Esophagus squamous epithelium (tissue), 5 donors: ENCODE results near the gene JAM3. TPM values are rescaled to one million over a fixed set of nuclear protein-coding genes. Genes with fewer than 3 reads are reported as not detected.
A peak's percentile ranks its signal among the peaks of the same experiment; 100 is the strongest.

Experiments used
- DNase-seq: peaks from one replicate; lab custom pipeline; 2025; lab: John Stamatoyannopoulos, UW
- H3K27ac ChIP-seq, 4 donors: fragments of 200-600 bp; sonication (generic); one replicate each; pipeline ENCODE4 v1.5.1; 2016 to 2019; ENCODE audit warnings: mild to moderate bottlenecking in 1 of 4
- H3K27me3 ChIP-seq, 4 donors: fragments of 200-600 bp; sonication (generic); 1 replicate in 3 of 4; 2 replicates in 1 of 4; pipeline versions ENCODE4 v1.5.1 to v1.6.0; 2017 to 2021; ENCODE audit warnings: antibody characterized with exemption in 1 of 4
- H3K36me3 ChIP-seq, 3 donors: fragments of 200-600 bp; sonication (generic); one replicate each; pipeline ENCODE4 v1.5.1; 2016 to 2019
- H3K4me1 ChIP-seq, 3 donors: fragments of 200-600 bp; sonication (generic); one replicate each; pipeline ENCODE4 v1.5.1; 2017 to 2019
- H3K4me3 ChIP-seq, 4 donors: fragments of 200-600 bp; sonication (generic); 1 replicate in 3 of 4; 2 replicates in 1 of 4; pipeline ENCODE4 v1.5.1; 2016 to 2019; ENCODE audit warnings: mild to moderate bottlenecking in 2 of 4, moderate library complexity in 1 of 4
- H3K9me3 ChIP-seq, 3 donors: fragments of 200-600 bp; sonication (generic); one replicate each; pipeline ENCODE4 v1.5.1; 2016 to 2019
- POLR2A ChIP-seq, 4 donors: fragments of 450-650 bp; IDR thresholded peaks; one replicate each; pipeline ENCODE4 v1.6.1; 2017; ENCODE audit warnings: antibody characterized with exemption in 4 of 4, mild to moderate bottlenecking in 4 of 4, moderate library complexity in 3 of 4
- WGBS, 2 donors: methylation state at CpG; one replicate each; pipeline ENCODE4 v1.1.5; 2018; 5-methylcytosine and 5-hydroxymethylcytosine counted together
- intact Hi-C: fragments of 100-400 bp; cut with DNase I; formaldehyde crosslinking; loops from one replicate; pipeline ENCODE4 v1.15.0; 2022
- total RNA-seq, 4 donors: library from RNA; depleted of rRNA; stranded (reverse); fragments of >200 nt; gene quantifications; one replicate each; pipeline ENCODE4 v1.1.0, GENCODE V29; 2016
- TF ChIP-seq, protein P1 (sequence below), 6 experiments: fragments of 450-650 bp in 4 of 6; fragments of 200-600 bp in 2 of 6; sonication (generic) in 2 of 6; IDR thresholded peaks; one replicate each; pipeline ENCODE4 v1.5.1; 2016 to 2019; ENCODE audit warnings: antibody characterized with exemption in 6 of 6, mild to moderate bottlenecking in 4 of 6, moderate library complexity in 4 of 6
- donor health status: DM: yes; HTN: yes; CAD: no.

JAM3 gene
- total RNA-seq, 4 donors from 2014 or later = 1.6 to 21.4 (median 7.9) TPM

DNA sequence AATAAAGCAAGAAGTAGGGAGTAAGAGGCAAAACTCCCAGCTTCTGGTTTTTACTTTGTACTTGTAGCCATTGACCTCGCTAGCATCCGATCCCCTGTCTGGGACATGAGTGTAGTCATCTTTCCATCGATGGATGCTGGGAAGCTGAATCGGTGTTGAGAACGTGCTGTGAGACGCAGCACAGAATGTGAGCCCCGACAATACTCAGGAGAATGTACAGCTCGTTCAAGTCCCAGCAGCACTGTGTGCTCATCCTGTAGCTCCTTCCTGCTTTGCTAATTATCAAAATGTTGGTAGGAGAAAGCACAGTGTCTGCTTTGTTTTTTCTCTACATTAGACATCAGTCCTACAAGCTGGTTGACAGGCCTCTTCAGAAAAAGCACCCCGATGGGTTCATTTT is 56.6 kb downstream of the JAM3 start:
- intact Hi-C loops = no loop called here
- Histone ChIP-seq H3K27me3 (peaks cover 0 to 35% (median 0%) of the 10 kb centered on the region in 4 donors), H3K27ac (peak overlapping the region in 3 of 4 donors; percentile 72 to 74 (median 73)), H3K4me3 (peak overlapping the region in 3 of 4 donors; percentile 24 to 58 (median 43)), H3K36me3 (no peaks in the 10 kb centered on the region), H3K9me3 (no peaks in the 10 kb centered on the region), H3K4me1 (peaks cover 6 to 59% (median 7%) of the 10 kb centered on the region in 3 donors)
- no peak for DNase-seq
- WGBS, 2 donors = 52 to 73% methylated on average over 9 of the region's 9 CpGs
- TF ChIP-seq POLR2A (IDR thresholded peaks at IDR 0.05) = no peak
- TF ChIP-seq, protein P1, sequence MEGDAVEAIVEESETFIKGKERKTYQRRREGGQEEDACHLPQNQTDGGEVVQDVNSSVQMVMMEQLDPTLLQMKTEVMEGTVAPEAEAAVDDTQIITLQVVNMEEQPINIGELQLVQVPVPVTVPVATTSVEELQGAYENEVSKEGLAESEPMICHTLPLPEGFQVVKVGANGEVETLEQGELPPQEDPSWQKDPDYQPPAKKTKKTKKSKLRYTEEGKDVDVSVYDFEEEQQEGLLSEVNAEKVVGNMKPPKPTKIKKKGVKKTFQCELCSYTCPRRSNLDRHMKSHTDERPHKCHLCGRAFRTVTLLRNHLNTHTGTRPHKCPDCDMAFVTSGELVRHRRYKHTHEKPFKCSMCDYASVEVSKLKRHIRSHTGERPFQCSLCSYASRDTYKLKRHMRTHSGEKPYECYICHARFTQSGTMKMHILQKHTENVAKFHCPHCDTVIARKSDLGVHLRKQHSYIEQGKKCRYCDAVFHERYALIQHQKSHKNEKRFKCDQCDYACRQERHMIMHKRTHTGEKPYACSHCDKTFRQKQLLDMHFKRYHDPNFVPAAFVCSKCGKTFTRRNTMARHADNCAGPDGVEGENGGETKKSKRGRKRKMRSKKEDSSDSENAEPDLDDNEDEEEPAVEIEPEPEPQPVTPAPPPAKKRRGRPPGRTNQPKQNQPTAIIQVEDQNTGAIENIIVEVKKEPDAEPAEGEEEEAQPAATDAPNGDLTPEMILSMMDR (IDR thresholded peaks at IDR 0.05) = no peak

DNA sequence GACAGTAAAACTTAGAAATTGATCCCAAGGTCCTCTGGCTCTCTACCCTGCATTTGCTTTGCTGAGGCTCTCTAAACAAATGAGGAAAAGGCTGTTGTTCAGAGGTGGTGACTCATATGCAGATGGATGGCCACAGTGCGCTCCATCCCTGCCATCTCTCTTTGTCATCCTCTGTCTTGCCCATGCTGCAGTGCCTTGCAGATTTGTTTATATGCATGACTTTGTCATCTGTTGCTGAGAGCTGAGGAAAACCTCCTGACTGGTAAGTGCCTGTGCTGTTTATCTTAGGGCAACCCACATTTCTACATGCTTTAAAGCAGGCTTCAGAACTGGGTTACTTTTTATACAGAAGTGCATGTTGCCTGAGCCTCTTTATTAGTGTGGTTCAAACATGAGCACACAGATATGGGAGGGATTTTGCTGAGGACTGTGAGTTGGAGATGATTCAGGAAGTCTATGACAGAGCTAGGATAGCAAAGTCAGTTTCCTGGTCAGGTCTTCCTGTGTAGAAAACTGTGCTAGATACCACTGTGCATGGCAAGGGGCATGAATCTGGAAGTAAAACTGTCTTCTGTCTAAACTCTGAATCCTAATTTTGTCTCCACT is 57.4 kb downstream of the JAM3 start:
- DNase-seq = no peak
- Histone ChIP-seq H3K27ac (peak overlapping the region in 3 of 4 donors; percentile 72 to 74 (median 73)), H3K27me3 (peaks cover 0 to 35% (median 0%) of the 10 kb centered on the region in 4 donors), H3K36me3 (no peaks in the 10 kb centered on the region), H3K4me3 (no peak overlapping the region), H3K4me1 (peaks cover 5 to 50% (median 6%) of the 10 kb centered on the region in 3 donors), H3K9me3 (no peaks in the 10 kb centered on the region)
- WGBS, 2 donors = 13 to 29% methylated on average over 1 of the region's 1 CpG
- intact Hi-C loops = no loop called here
- TF ChIP-seq POLR2A (IDR thresholded peaks at IDR 0.05) = no peak
- TF ChIP-seq, protein P1 (IDR thresholded peaks at IDR 0.05) = no peak

DNA sequence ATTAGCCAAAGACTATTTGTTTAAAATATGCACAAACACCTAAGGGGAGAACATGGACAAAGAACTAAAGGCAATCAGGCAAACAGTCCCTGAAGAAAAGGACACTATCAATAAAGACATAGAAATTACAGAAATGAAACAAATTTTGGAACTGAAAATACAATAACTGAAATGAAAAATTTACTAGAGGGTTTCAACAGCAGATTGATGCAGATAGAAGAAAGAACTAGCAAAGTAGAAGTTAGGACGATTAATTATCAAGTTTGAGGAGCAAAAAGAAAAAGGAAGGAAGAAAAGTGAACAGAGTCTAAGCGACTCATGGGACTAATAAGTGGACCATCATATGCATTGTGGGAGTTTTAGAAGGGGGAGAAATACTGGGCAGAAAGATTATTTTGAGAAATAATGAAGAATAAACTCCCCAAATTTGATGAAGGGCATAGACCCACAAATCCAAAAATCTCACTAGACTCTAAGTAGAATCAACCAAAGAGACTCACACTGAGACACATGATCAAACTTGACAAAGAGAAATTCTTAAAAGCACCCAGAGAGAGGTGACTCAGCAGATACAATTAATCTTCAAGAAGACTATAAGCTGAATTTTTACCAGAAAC is 62.9 kb downstream of the JAM3 start:
- peaks cover 0 to under 1% (median 0%) of the 10 kb centered on the region in 3 donors for H3K4me1 ChIP-seq
- intact Hi-C loops = no loop called here
- H3K27me3 ChIP-seq = no peaks in the 10 kb centered on the region
- DNase-seq = no peak
- H3K4me3 ChIP-seq = no peak overlapping the region
- peaks cover 0 to 10% (median 5%) of the 10 kb centered on the region in 3 donors for H3K9me3 ChIP-seq
- TF ChIP-seq, protein P1 (IDR thresholded peaks at IDR 0.05) = no peak
- no peak for TF ChIP-seq POLR2A (IDR thresholded peaks at IDR 0.05)
- H3K36me3 ChIP-seq = no peaks in the 10 kb centered on the region
- no peak overlapping the region for H3K27ac ChIP-seq
- WGBS, 2 donors = 62 to 88% methylated on average over 2 of the region's 2 CpGs

DNA sequence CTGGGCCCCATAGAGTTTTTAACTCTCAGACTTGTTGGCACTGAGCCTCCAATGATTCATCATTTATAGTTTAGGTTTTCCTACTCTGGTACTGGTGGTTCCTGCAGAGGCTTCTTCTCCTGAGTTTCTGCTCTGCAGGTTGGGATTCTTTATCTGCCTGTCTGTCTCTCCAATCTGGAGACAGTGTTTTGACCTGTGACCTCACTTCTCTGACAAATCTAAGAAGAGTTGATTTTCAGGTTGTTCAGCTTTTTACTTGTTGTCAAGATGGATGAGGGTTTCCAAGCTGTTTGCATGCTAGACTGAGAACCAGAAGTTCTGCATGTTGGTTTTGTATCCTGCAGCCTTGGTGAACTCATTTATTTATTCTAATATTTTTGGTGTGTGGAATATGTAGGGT is 63.9 kb downstream of the JAM3 start:
- no peak for DNase-seq
- Histone ChIP-seq H3K4me1 (no peaks in the 10 kb centered on the region), H3K4me3 (no peak overlapping the region), H3K36me3 (no peaks in the 10 kb centered on the region), H3K9me3 (peaks cover 0 to 10% (median 5%) of the 10 kb centered on the region in 3 donors), H3K27ac (no peak overlapping the region), H3K27me3 (no peaks in the 10 kb centered on the region)
- TF ChIP-seq, protein P1 (IDR thresholded peaks at IDR 0.05) = no peak
- no peak for TF ChIP-seq POLR2A (IDR thresholded peaks at IDR 0.05)
- intact Hi-C loops = no loop called here

DNA sequence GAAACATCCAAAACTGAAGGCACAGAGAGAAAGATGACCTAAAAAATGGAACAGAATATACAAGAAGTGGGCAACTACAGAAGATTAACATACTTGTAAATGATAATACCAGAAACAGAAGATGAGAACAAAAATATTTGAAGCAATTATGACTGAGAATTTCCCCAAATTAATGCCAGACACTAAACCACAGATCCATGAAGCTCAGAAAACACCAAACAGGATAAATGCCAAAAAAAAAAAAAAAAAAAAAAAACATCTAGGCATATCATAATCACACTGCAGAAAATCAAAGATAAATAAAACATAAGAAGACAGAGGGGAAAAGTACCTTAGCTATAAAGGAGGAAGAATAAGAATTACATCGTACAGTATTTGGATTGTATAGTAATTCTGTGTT is 65.3 kb downstream of the JAM3 start:
- no peak overlapping the region for H3K4me3 ChIP-seq
- WGBS, 2 donors = 87 to 94% methylated on average over 1 of the region's 1 CpG
- intact Hi-C loops = no loop called here
- H3K27me3 ChIP-seq = no peaks in the 10 kb centered on the region
- H3K27ac ChIP-seq = no peak overlapping the region
- no peak for TF ChIP-seq POLR2A (IDR thresholded peaks at IDR 0.05)
- TF ChIP-seq, protein P1 (IDR thresholded peaks at IDR 0.05) = no peak
- no peaks in the 10 kb centered on the region for H3K4me1 ChIP-seq
- no peaks in the 10 kb centered on the region for H3K36me3 ChIP-seq
- no peak for DNase-seq
- peaks cover 0 to 10% (median 5%) of the 10 kb centered on the region in 3 donors for H3K9me3 ChIP-seq
